Liver (tissue), 9 donors: ENCODE measurements around the gene SNAP25. TPM values are rescaled to one million over a fixed set of nuclear protein-coding genes. Genes with fewer than 3 reads are reported as not detected.

Source experiments
- DNase-seq: peaks from one replicate; pipeline ENCODE4 v3.0.0-alpha.2; 2017; ENCODE audit warnings: low spot score
- H3K27ac ChIP-seq, 2 donors: one replicate each; pipeline ENCODE4 v1.7.0; 2013; ENCODE audit warnings: inconsistent platforms in 2 of 2, low read length in 2 of 2, control low read depth in 1 of 2, low read depth in 1 of 2, mild to moderate bottlenecking in 1 of 2
- H3K27me3 ChIP-seq, 4 donors: one replicate each; pipeline versions ENCODE4 v1.6.1 to v1.7.0; 2013; ENCODE audit warnings: low read length in 3 of 4, inconsistent platforms in 1 of 4, mild to moderate bottlenecking in 1 of 4, moderate library complexity in 1 of 4; ENCODE audit not compliant: control insufficient read depth in 4 of 4, insufficient read depth in 4 of 4
- H3K36me3 ChIP-seq, 4 donors: one replicate each; pipeline versions ENCODE4 v1.6.1 to v1.7.0; 2013; ENCODE audit warnings: low read length in 3 of 4, mild to moderate bottlenecking in 3 of 4, low read depth in 1 of 4, moderate library complexity in 1 of 4; ENCODE audit not compliant: control insufficient read depth in 4 of 4, insufficient read depth in 3 of 4
- H3K4me1 ChIP-seq, 4 donors: one replicate each; pipeline versions ENCODE4 v1.6.1 to v1.7.0; 2013; ENCODE audit warnings: low read length in 3 of 4, mild to moderate bottlenecking in 3 of 4, moderate library complexity in 1 of 4; ENCODE audit not compliant: control insufficient read depth in 4 of 4, insufficient read depth in 4 of 4
- H3K4me3 ChIP-seq, 3 donors: one replicate each; pipeline versions ENCODE4 v1.6.1 to v1.7.0; 2013; ENCODE audit warnings: low read length in 3 of 3, control low read depth in 1 of 3, low read depth in 1 of 3, mild to moderate bottlenecking in 1 of 3
- H3K9ac ChIP-seq, 2 donors: one replicate each; pipeline ENCODE4 v1.7.0; 2013; ENCODE audit warnings: low read length in 2 of 2, mild to moderate bottlenecking in 2 of 2, moderate library complexity in 2 of 2, control low read depth in 1 of 2, low read depth in 1 of 2
- H3K9me3 ChIP-seq, 4 donors: one replicate each; pipeline versions ENCODE4 v1.6.1 to v1.7.0; 2013; ENCODE audit warnings: low read length in 3 of 4; ENCODE audit not compliant: control insufficient read depth in 4 of 4
- CTCF ChIP-seq: fragments of 150-350 bp; IDR thresholded peaks from 2 replicates; pipeline ENCODE4 v1.5.1; 2017; ENCODE audit warnings: improper control_type of control experiment, low read depth, low read length; ENCODE audit not compliant: missing input control
- HNF4G ChIP-seq: IDR thresholded peaks from 2 replicates; pipeline ENCODE4 v1.6.1; 2016; ENCODE audit warnings: antibody characterized with exemption
- JUND ChIP-seq, 2 donors: IDR thresholded peaks; 2 replicates each; pipeline ENCODE4 v1.6.1; 2016; ENCODE audit warnings: antibody characterized with exemption in 2 of 2
- NR2F2 ChIP-seq: IDR thresholded peaks from 2 replicates; pipeline ENCODE4 v1.6.1; 2016; ENCODE audit warnings: antibody characterized with exemption
- RAD21 ChIP-seq, 2 donors: IDR thresholded peaks; 2 replicates each; pipeline ENCODE4 v1.6.1; 2016; ENCODE audit warnings: antibody characterized with exemption in 2 of 2, mild to moderate bottlenecking in 2 of 2
- REST ChIP-seq: IDR thresholded peaks from 2 replicates; pipeline ENCODE4 v1.6.1; 2016; ENCODE audit warnings: antibody characterized with exemption, mild to moderate bottlenecking
- RXRA ChIP-seq, 2 donors: IDR thresholded peaks; 2 replicates each; pipeline ENCODE4 v1.6.1; 2017 to 2018; ENCODE audit warnings: antibody characterized with exemption in 2 of 2, mild to moderate bottlenecking in 1 of 2
- SP1 ChIP-seq: IDR thresholded peaks from 2 replicates; pipeline ENCODE4 v1.6.1; 2018; ENCODE audit warnings: antibody characterized with exemption, mild to moderate bottlenecking
- TAF1 ChIP-seq: conservative IDR thresholded peaks from 2 replicates; pipeline ENCODE4 v1.6.1; 2016; ENCODE audit warnings: antibody characterized with exemption, mild to moderate bottlenecking
- YY1 ChIP-seq: IDR thresholded peaks from 2 replicates; pipeline ENCODE4 v1.6.1; 2016; ENCODE audit warnings: antibody characterized with exemption, mild to moderate bottlenecking
- ZBTB33 ChIP-seq: IDR thresholded peaks from 2 replicates; pipeline ENCODE4 v1.6.1; 2016; ENCODE audit warnings: antibody characterized with exemption
- WGBS: extraction: QIAGEN DNeasy Blood & Tissue Kit; methylation state at CpG from one replicate; pipeline ENCODE4 v1.1.7; 2013; 5-methylcytosine and 5-hydroxymethylcytosine counted together
- polyA plus RNA-seq, 2 donors: library from polyadenylated mRNA; stranded (reverse) in 1 of 2; unstranded in 1 of 2; fragments of 200-250 nt in 1 of 2; fragments of >200 nt in 1 of 2; fragmentation: Nextera tagmentation in 1 of 2; extraction: Ambion mirVana in 1 of 2; gene quantifications; one replicate each; pipeline versions ENCODE4 v1.2.1 to v1.2.3, GENCODE V29; 2013 to 2015
- total RNA-seq, 2 donors: library from RNA; depleted of rRNA; stranded (reverse); fragments of >200 nt; gene quantifications; one replicate each; pipeline ENCODE4 v1.2.3, GENCODE V29; 2014
- TF ChIP-seq, protein P1 (sequence below): IDR thresholded peaks from 2 replicates; pipeline ENCODE4 v1.6.1; 2016; ENCODE audit warnings: antibody characterized with exemption
- donor health status: healthy.
- donor health status: healthy.
- donor health status: healthy.
- donor health status: healthy.
- donor health status: healthy.

SNAP25 gene
- total and polyA plus RNA-seq, 4 donors: 0.32 to 2.7 (median 0.56) TPM

DNA sequence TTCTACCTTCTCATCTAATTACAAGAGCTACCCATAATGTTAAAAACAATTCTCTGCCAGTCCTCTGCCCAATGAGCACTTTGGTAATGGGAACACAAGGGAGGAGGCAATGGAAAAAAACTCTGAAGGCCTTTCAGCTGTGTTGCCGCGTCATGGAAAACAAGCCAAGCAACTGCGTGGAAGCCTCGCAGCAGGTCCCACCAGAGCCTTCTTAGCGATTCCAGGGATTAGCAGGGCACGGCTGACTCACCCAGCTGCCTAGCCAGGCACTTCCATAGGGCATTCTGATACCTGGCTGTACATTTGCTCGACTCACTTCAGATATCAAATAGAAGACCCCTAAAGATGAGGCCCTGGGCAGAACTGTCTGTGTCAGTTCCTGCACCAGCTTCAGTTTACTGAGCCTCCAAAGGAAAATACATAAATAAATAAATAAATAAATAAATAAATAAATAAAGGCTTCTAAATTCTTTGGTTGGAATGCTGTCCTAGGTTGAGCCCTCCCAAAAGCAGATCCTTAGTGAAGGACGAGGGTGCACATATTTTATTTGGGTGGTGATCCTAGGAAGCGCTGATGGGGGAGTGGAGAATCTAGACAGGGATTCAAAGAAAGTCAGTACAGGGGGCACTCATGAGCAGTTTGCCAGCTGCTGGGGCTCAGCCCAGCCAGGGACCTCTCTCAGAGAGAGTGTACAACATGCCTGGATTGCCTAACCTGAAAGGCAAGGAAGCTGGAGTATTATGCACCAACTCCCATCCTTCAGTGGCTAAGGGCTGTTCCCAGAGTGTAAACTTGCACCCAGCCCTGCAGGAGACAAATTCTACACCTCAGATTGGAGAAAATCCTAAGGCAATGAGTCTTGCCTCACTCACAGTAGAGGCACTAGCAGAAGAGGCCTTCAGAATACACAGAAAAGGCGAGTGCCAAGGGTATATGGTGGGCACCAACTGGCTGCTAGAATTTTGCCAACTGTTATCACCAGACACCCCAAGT, 18.2 kb downstream of the SNAP25 start:
- Histone ChIP-seq H3K4me1 (peaks cover 0 to 2% (median 0%) of the 10 kb centered on the region in 4 donors), H3K36me3 (no peaks in the 10 kb centered on the region), H3K4me3 (no peak overlapping the region), H3K27ac (no peak overlapping the region), H3K9me3 (no peaks in the 10 kb centered on the region), H3K27me3 (no peaks in the 10 kb centered on the region), H3K9ac (no peak overlapping the region)
- WGBS: 81% methylated on average over 10 of the region's 10 CpGs
- DNase-seq: no peak
- TF ChIP-seq JUND (IDR thresholded peaks at IDR 0.05): no peak
- no peak for TF ChIP-seq TAF1
- TF ChIP-seq REST: no peak
- TF ChIP-seq SP1: no peak
- TF ChIP-seq YY1: no peak
- TF ChIP-seq, protein P1, sequence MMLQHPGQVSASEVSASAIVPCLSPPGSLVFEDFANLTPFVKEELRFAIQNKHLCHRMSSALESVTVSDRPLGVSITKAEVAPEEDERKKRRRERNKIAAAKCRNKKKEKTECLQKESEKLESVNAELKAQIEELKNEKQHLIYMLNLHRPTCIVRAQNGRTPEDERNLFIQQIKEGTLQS: no peak
- TF ChIP-seq ZBTB33: no peak
- no peak for TF ChIP-seq RAD21 (IDR thresholded peaks at IDR 0.05)
- no peak for TF ChIP-seq HNF4G

DNA sequence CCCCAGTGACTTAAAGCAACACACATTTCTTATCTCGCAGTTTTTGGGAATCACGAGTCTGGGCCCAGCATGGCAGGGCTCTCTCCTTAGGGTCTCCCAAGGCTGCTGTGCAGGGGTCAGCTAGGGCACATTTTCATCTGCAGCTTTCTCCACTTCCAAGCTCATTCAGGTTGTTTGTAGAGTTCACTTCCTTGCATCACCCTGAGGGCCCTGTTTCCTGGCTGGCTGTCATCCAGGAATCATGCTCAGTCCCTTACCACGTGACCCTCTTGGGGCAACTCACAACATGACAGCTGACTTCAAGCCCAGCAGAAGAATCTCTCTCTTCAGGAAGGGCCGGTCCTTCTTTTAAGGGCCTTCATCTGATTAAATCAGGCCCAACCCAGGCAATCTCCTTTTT, 21.3 kb downstream of the SNAP25 start:
- Histone ChIP-seq H3K36me3 (no peaks in the 10 kb centered on the region), H3K9ac (no peak overlapping the region), H3K4me3 (no peak overlapping the region), H3K27ac (no peak overlapping the region), H3K9me3 (no peaks in the 10 kb centered on the region), H3K27me3 (no peaks in the 10 kb centered on the region), H3K4me1 (peaks cover 0 to 2% (median 0%) of the 10 kb centered on the region in 4 donors)
- peak; percentile 47 for DNase-seq
- TF ChIP-seq RAD21 (IDR thresholded peaks at IDR 0.05) (no peak), RXRA (IDR thresholded peaks at IDR 0.05) (no peak), CTCF (no peak), REST (no peak), SP1 (no peak), ZBTB33 (no peak), NR2F2 (no peak)
- TF ChIP-seq, protein P1: peak; percentile 40
- 52% methylated on average over 4 of the region's 4 CpGs for WGBS
